Transverse colon (tissue), 4 donors: ENCODE results near the gene CRKL.

Source experiments
- POLR2A ChIP-seq: fragments of 450-650 bp; IDR thresholded peaks from one replicate; pipeline ENCODE4 v1.6.1; 2016; ENCODE audit warnings: antibody characterized with exemption, mild to moderate bottlenecking, moderate library complexity
- POLR2AphosphoS5 ChIP-seq, 3 donors: sonication (generic); formaldehyde crosslinking; IDR thresholded peaks; one replicate each; pipeline ENCODE4 v1.6.1; 2016; ENCODE audit warnings: antibody characterized with exemption in 3 of 3
- TF ChIP-seq, protein P1 (sequence below), 5 experiments: fragments of 200-600 bp in 3 of 5; fragments of 450-650 bp in 2 of 5; sonication (generic) in 3 of 5; IDR thresholded peaks; 1 replicate in 2 of 5; 2 replicates in 3 of 5; pipeline ENCODE4 v1.5.1; 2016 to 2017; ENCODE audit warnings: antibody characterized with exemption in 5 of 5, inconsistent platforms in 3 of 5, mild to moderate bottlenecking in 2 of 5, moderate library complexity in 1 of 5

DNA sequence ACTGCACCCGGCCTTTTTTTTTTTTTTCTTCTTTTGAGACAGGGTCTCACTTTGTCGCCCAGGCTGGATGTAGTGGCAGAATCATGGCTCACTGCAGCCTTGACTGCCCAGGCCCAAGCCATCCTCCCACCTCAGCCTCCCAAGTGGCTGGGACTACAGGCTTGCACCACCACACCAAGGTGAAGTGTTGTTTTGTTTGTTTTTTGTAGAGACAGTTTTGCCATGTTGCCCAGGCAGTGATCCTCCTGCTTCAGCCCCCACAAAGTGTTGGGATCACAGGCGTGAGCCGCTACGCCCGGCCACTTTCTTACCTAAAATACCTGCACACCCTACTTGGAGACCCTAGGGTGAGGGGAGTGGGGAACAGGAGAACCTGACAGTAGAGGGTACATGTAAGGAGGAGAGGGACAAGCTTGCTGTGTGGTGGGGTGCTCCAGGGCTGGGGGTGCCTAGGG is 45.3 kb downstream of the CRKL start:
- TF ChIP-seq, protein P1, sequence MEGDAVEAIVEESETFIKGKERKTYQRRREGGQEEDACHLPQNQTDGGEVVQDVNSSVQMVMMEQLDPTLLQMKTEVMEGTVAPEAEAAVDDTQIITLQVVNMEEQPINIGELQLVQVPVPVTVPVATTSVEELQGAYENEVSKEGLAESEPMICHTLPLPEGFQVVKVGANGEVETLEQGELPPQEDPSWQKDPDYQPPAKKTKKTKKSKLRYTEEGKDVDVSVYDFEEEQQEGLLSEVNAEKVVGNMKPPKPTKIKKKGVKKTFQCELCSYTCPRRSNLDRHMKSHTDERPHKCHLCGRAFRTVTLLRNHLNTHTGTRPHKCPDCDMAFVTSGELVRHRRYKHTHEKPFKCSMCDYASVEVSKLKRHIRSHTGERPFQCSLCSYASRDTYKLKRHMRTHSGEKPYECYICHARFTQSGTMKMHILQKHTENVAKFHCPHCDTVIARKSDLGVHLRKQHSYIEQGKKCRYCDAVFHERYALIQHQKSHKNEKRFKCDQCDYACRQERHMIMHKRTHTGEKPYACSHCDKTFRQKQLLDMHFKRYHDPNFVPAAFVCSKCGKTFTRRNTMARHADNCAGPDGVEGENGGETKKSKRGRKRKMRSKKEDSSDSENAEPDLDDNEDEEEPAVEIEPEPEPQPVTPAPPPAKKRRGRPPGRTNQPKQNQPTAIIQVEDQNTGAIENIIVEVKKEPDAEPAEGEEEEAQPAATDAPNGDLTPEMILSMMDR (IDR thresholded peaks at IDR 0.05), result no peak
- TF ChIP-seq POLR2A (no peak), POLR2AphosphoS5 (IDR thresholded peaks at IDR 0.05) (no peak)
